ENCODE measurements around the gene OR2A25. TPM values are rescaled to one million over a fixed set of nuclear protein-coding genes. Genes with fewer than 3 reads are reported as not detected.

Gene OR2A25
- total RNA-seq, 1 donor, result not detected

DNA sequence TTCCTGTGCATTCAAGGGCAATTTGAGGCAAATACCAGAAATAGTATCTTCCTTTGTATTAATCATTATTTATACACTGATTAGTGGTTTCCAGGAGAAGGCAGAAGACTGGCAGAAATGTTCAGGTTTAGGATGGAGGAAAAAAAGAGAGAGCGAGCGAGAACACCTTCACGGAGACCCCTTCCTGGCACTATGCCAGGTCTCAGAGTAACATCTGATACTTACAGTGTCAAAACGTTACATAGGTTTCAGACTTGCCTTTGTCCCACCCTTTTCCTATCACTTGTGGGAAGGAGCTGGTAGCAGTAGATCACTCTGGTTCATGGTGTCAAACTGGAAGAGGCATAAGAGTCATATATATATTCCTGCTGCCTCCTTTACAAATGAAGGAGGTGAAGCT is 17.1 kb downstream of the OR2A25 start:
- Histone ChIP-seq H4K20me1 (ENCODE audit: insufficient read depth, low read length) (no peaks in the 10 kb centered on the region), H3K79me2 (ENCODE audit: insufficient read depth, low read length) (no peaks in the 10 kb centered on the region), H3K36me3 (ENCODE audit: insufficient read depth, low read length) (no peaks in the 10 kb centered on the region), H2AFZ (ENCODE audit: low read length) (no peak overlapping the region), H3K9me3 (ENCODE audit: low read depth, low read length) (no peaks in the 10 kb centered on the region), H3K27me3 (ENCODE audit: insufficient read depth, low read length) (no peaks in the 10 kb centered on the region), H3K4me2 (ENCODE audit: insufficient read depth, low read length) (no peak overlapping the region), H3K27ac (ENCODE audit: low read depth, low read length) (no peak overlapping the region), H3K4me3 (ENCODE audit: insufficient read depth, low read length) (no peak overlapping the region), H3K4me1 (ENCODE audit: insufficient read depth, low read length) (no peaks in the 10 kb centered on the region)
- TF ChIP-seq, protein P1, sequence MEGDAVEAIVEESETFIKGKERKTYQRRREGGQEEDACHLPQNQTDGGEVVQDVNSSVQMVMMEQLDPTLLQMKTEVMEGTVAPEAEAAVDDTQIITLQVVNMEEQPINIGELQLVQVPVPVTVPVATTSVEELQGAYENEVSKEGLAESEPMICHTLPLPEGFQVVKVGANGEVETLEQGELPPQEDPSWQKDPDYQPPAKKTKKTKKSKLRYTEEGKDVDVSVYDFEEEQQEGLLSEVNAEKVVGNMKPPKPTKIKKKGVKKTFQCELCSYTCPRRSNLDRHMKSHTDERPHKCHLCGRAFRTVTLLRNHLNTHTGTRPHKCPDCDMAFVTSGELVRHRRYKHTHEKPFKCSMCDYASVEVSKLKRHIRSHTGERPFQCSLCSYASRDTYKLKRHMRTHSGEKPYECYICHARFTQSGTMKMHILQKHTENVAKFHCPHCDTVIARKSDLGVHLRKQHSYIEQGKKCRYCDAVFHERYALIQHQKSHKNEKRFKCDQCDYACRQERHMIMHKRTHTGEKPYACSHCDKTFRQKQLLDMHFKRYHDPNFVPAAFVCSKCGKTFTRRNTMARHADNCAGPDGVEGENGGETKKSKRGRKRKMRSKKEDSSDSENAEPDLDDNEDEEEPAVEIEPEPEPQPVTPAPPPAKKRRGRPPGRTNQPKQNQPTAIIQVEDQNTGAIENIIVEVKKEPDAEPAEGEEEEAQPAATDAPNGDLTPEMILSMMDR (IDR thresholded peaks at IDR 0.05; ENCODE audit: extremely low read depth, low read depth, low read length), result no peak
- no peak for DNase-seq (ENCODE audit: insufficient read length, low spot score, missing footprints)

DNA sequence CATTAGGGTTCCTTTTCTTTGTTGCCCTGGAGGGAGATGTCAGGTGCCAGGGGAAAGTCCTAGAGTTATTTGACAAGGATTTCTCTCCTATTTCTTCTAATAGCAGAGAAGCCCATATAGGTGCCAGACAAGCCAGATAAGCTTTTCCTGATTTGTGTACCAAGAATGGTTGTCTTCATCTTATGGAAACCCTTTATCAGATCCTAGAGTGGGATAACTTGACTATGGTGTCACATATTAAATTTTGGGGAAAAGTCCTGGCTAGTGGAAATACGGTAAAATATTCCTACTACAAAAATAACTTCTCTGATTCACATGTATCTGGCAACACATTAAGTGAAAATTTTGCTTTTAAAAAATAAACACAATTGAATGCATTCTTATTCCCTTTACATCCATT is 17.6 kb downstream of the OR2A25 start:
- H4K20me1 ChIP-seq (ENCODE audit: insufficient read depth, low read length), result no peaks in the 10 kb centered on the region
- H3K27me3 ChIP-seq (ENCODE audit: insufficient read depth, low read length), result no peaks in the 10 kb centered on the region
- no peaks in the 10 kb centered on the region for H3K79me2 ChIP-seq (ENCODE audit: insufficient read depth, low read length)
- no peak overlapping the region for H2AFZ ChIP-seq (ENCODE audit: low read length)
- H3K9me3 ChIP-seq (ENCODE audit: low read depth, low read length), result no peaks in the 10 kb centered on the region
- no peaks in the 10 kb centered on the region for H3K4me1 ChIP-seq (ENCODE audit: insufficient read depth, low read length)
- H3K4me2 ChIP-seq (ENCODE audit: insufficient read depth, low read length), result no peak overlapping the region
- DNase-seq (ENCODE audit: insufficient read length, low spot score, missing footprints), result no peak
- H3K4me3 ChIP-seq (ENCODE audit: insufficient read depth, low read length), result no peak overlapping the region
- TF ChIP-seq, protein P1 (IDR thresholded peaks at IDR 0.05; ENCODE audit: extremely low read depth, low read depth, low read length), result no peak
- H3K36me3 ChIP-seq (ENCODE audit: insufficient read depth, low read length), result no peaks in the 10 kb centered on the region
- H3K27ac ChIP-seq (ENCODE audit: low read depth, low read length), result no peak overlapping the region

DNA sequence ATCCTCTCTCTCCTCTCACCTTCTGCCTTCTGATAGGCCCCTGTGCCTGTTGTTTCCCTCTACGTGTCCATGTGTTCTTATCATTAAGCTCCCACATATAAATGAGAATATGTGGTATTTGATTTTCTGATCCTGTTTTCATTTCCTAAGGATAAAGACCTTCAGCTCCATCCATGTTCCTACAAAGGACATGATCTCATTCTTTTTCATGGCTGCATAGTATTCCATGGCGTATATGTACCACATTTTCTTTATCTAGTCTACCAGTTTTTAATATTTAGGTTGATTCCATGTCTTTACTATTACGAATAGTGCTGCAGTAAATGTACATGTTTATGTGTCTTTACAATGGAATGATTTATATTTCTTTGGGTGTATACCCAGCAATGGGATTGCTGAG is 21.1 kb downstream of the OR2A25 start:
- Histone ChIP-seq H3K27me3 (ENCODE audit: insufficient read depth, low read length) (no peaks in the 10 kb centered on the region), H2AFZ (ENCODE audit: low read length) (no peak overlapping the region), H3K4me1 (ENCODE audit: insufficient read depth, low read length) (no peaks in the 10 kb centered on the region), H3K27ac (ENCODE audit: low read depth, low read length) (no peak overlapping the region), H3K4me3 (ENCODE audit: insufficient read depth, low read length) (no peak overlapping the region), H3K4me2 (ENCODE audit: insufficient read depth, low read length) (no peak overlapping the region), H4K20me1 (ENCODE audit: insufficient read depth, low read length) (no peaks in the 10 kb centered on the region), H3K36me3 (ENCODE audit: insufficient read depth, low read length) (no peaks in the 10 kb centered on the region), H3K79me2 (ENCODE audit: insufficient read depth, low read length) (no peaks in the 10 kb centered on the region), H3K9me3 (ENCODE audit: low read depth, low read length) (no peaks in the 10 kb centered on the region)
- no peak for DNase-seq (ENCODE audit: insufficient read length, low spot score, missing footprints)
- TF ChIP-seq, protein P1 (IDR thresholded peaks at IDR 0.05; ENCODE audit: extremely low read depth, low read depth, low read length), result no peak

DNA sequence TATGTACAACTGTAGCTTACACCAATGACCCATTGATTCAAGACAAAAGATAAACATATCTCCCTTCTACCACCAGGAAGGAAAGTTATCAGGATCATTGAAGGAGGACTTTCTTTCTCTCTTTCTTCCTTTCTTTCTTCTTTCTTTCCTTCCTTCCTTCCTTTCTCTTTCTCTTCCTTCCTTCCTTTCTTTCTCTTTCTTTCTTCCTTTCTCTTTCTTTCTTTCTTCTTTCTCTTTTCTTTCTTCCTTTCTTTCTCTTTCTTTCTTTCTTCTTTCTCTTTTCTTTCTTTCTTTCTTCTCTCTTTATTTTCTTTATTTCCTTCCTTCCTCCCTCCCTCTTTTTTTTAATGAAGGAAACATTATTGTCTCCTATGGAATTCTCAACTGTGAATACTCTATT is 29.2 kb downstream of the OR2A25 start:
- no peaks in the 10 kb centered on the region for H3K4me1 ChIP-seq (ENCODE audit: insufficient read depth, low read length)
- no peaks in the 10 kb centered on the region for H3K27me3 ChIP-seq (ENCODE audit: insufficient read depth, low read length)
- no peak overlapping the region for H2AFZ ChIP-seq (ENCODE audit: low read length)
- no peaks in the 10 kb centered on the region for H3K36me3 ChIP-seq (ENCODE audit: insufficient read depth, low read length)
- no peak for DNase-seq (ENCODE audit: insufficient read length, low spot score, missing footprints)
- no peaks in the 10 kb centered on the region for H4K20me1 ChIP-seq (ENCODE audit: insufficient read depth, low read length)
- no peaks in the 10 kb centered on the region for H3K9me3 ChIP-seq (ENCODE audit: low read depth, low read length)
- TF ChIP-seq, protein P1 (IDR thresholded peaks at IDR 0.05; ENCODE audit: extremely low read depth, low read depth, low read length), result no peak
- no peaks in the 10 kb centered on the region for H3K79me2 ChIP-seq (ENCODE audit: insufficient read depth, low read length)
- no peak overlapping the region for H3K4me3 ChIP-seq (ENCODE audit: insufficient read depth, low read length)
- H3K27ac ChIP-seq (ENCODE audit: low read depth, low read length), result no peak overlapping the region
- no peak overlapping the region for H3K4me2 ChIP-seq (ENCODE audit: insufficient read depth, low read length)

Data from osteoblast (primary cell).